K562 (cell line): Measurements from ENCODE around the gene CLSTN1. TPM values are rescaled to one million over a fixed set of nuclear protein-coding genes. Genes with fewer than 3 reads are reported as not detected.

ENCODE experiments used
- ATF1 ChIP-seq, 2 experiments: fragments of 450-650 bp in 1 of 2; IDR thresholded peaks; 2 replicates each; pipeline ENCODE4 v1.6.1; 2016; ENCODE audit warnings: missing compliant biosample characterization in 1 of 2, missing genetic modification characterization in 1 of 2
- BCOR ChIP-seq: fragments of 450-650 bp; IDR thresholded peaks from 2 replicates; pipeline ENCODE4 v1.6.1; 2016
- CHD1 ChIP-seq: fragments of 200-600 bp; sonication (generic); IDR thresholded peaks from one replicate; pipeline ENCODE4 v1.6.1; 2012; ENCODE audit warnings: mild to moderate bottlenecking, moderate library complexity, low read length, inconsistent platforms
- E2F4 ChIP-seq: sonication (generic); formaldehyde crosslinking; IDR thresholded peaks from 2 replicates; pipeline ENCODE4 v1.8.0; 2022; ENCODE audit warnings: mild to moderate bottlenecking, low read depth, missing genetic modification reagents
- HDAC8 ChIP-seq: fragments of 450-650 bp; IDR thresholded peaks from 2 replicates; pipeline ENCODE4 v1.6.1; 2016; ENCODE audit warnings: mild to moderate bottlenecking, missing genetic modification characterization, moderate library complexity, missing compliant biosample characterization
- ILK ChIP-seq: fragments of 450-650 bp; IDR thresholded peaks from 2 replicates; pipeline ENCODE4 v1.6.1; 2016; ENCODE audit warnings: missing genetic modification characterization, low read depth, mild to moderate bottlenecking, missing compliant biosample characterization, moderate library complexity, borderline replicate concordance
- NR1H2 ChIP-seq: sonication (generic); formaldehyde crosslinking; IDR thresholded peaks from 2 replicates; pipeline ENCODE4 v1.4.0; 2020; ENCODE audit warnings: mild to moderate bottlenecking, missing genetic modification reagents
- PHTF2 ChIP-seq: fragments of 250-450 bp; sonication (Bioruptor Pico); IDR thresholded peaks from 2 replicates; pipeline ENCODE4 v1.5.0; 2021; ENCODE audit warnings: mild to moderate bottlenecking
- RFX1 ChIP-seq: fragments of 450-650 bp; IDR thresholded peaks from 2 replicates; pipeline ENCODE4 v1.6.1; 2016; ENCODE audit warnings: mild to moderate bottlenecking, moderate library complexity
- SMARCC2 ChIP-seq: fragments of 450-650 bp; IDR thresholded peaks from 2 replicates; pipeline ENCODE4 v1.6.1; 2017; ENCODE audit warnings: antibody characterized with exemption, moderate library complexity, mild to moderate bottlenecking, low read depth
- SP1 ChIP-seq: sonication (generic); formaldehyde crosslinking; IDR thresholded peaks from 2 replicates; pipeline ENCODE4 v1.8.1; 2022; ENCODE audit warnings: mild to moderate bottlenecking, missing genetic modification reagents
- TCF3 ChIP-seq: sonication (generic); formaldehyde crosslinking; IDR thresholded peaks from 2 replicates; pipeline ENCODE4 v1.4.0; 2020; ENCODE audit warnings: mild to moderate bottlenecking, missing genetic modification reagents
- TOE1 ChIP-seq, 2 experiments: fragments of 450-650 bp in 1 of 2; sonication (generic) in 1 of 2; formaldehyde crosslinking in 1 of 2; IDR thresholded peaks; 2 replicates each; pipeline versions ENCODE4 v1.7.1 to v1.8.0; 2016 to 2022; ENCODE audit warnings: borderline replicate concordance in 2 of 2, mild to moderate bottlenecking in 2 of 2, antibody characterized with exemption in 1 of 2, inconsistent platforms in 1 of 2, low read depth in 1 of 2, missing genetic modification reagents in 1 of 2, moderate library complexity in 1 of 2
- polyA plus RNA-seq, 8 experiments: library from polyadenylated mRNA; depleted of rRNA in 4 of 8; stranded (reverse) in 5 of 8; unstranded in 3 of 8; fragments of >200 nt; fragmentation: Nextera tagmentation in 2 of 8; fragmentation: Illumina TruSeq in 1 of 8; extraction: Ambion mirVana in 2 of 8; extraction: Trizol in 1 of 8; gene quantifications; 2 replicates each; pipeline versions ENCODE4 v1.2.1 to v1.2.3, GENCODE V29; 2011 to 2014; ENCODE audit warnings: inconsistent platforms in 1 of 8, missing spikeins in 1 of 8
- total RNA-seq, 7 experiments: library from RNA; depleted of rRNA in 6 of 7; stranded (reverse); fragments of >200 nt in 6 of 7; fragmentation: Illumina TruSeq in 2 of 7; extraction: Trizol in 2 of 7; gene quantifications; 2 replicates each; pipeline versions ENCODE4 v1.2.1 to v1.2.3, GENCODE V29; 2011 to 2021; ENCODE audit warnings: low replicate concordance in 1 of 7
- TF ChIP-seq, protein P1 (sequence below): fragments of 450-650 bp; formaldehyde crosslinking; IDR thresholded peaks from 2 replicates; pipeline ENCODE4 v1.4.0; 2022; ENCODE audit warnings: mild to moderate bottlenecking, moderate library complexity
- TF ChIP-seq, protein P2 (sequence below): fragments of 450-650 bp; formaldehyde crosslinking; conservative IDR thresholded peaks from 2 replicates; pipeline ENCODE4 v1.4.0; 2022; ENCODE audit warnings: mild to moderate bottlenecking, missing genetic modification characterization
- TF ChIP-seq, protein P3 (sequence below): fragments of 450-650 bp; formaldehyde crosslinking; IDR thresholded peaks from 2 replicates; pipeline ENCODE4 v1.4.0; 2022; ENCODE audit warnings: missing genetic modification characterization
- TF ChIP-seq, protein P4 (sequence below): fragments of 450-650 bp; formaldehyde crosslinking; IDR thresholded peaks from 2 replicates; pipeline ENCODE4 v1.4.0; 2020; ENCODE audit warnings: mild to moderate bottlenecking, moderate library complexity
- TF ChIP-seq, protein P5 (sequence below): sonication (generic); formaldehyde crosslinking; IDR thresholded peaks from 2 replicates; pipeline ENCODE4 v1.4.0; 2020; ENCODE audit warnings: mild to moderate bottlenecking, missing genetic modification reagents

CLSTN1 gene
- total and polyA plus RNA-seq, 9 of the 15 experiments (the other 6 are each of a cell fraction or from before 2014, with no cell fraction given) = 1.1 to 32.5 (median 13.3) TPM

- TF ChIP-seq TOE1 (IDR thresholded peaks at IDR 0.05; ENCODE audit: borderline replicate concordance) (no peak), TOE1 (CRISPR knock-in tag; IDR thresholded peaks at IDR 0.05; ENCODE audit: borderline replicate concordance, low read depth) (no peak), HDAC8 (tag) (no peak), RFX1 (no peak), BCOR (no peak), ILK (tag) (no peak), CHD1 (no peak), E2F4 (CRISPR knock-in tag) (no peak), TCF3 (CRISPR knock-in tag) (no peak), NR1H2 (CRISPR knock-in tag) (no peak), ATF1 (CRISPR knock-in tag; IDR thresholded peaks at IDR 0.05) (no peak), ATF1 (tag; IDR thresholded peaks at IDR 0.05) (0 out of 2 replicates have a peak, but pooled peaks have one; percentile 12), PHTF2 (CRISPR knock-in tag) (no peak), SP1 (CRISPR knock-in tag) (peak; percentile 22; the same call in 1 of the 2 replicates), SMARCC2 (no peak)
- TF ChIP-seq, protein P1, sequence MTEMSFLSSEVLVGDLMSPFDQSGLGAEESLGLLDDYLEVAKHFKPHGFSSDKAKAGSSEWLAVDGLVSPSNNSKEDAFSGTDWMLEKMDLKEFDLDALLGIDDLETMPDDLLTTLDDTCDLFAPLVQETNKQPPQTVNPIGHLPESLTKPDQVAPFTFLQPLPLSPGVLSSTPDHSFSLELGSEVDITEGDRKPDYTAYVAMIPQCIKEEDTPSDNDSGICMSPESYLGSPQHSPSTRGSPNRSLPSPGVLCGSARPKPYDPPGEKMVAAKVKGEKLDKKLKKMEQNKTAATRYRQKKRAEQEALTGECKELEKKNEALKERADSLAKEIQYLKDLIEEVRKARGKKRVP = no peak
- TF ChIP-seq, protein P2, sequence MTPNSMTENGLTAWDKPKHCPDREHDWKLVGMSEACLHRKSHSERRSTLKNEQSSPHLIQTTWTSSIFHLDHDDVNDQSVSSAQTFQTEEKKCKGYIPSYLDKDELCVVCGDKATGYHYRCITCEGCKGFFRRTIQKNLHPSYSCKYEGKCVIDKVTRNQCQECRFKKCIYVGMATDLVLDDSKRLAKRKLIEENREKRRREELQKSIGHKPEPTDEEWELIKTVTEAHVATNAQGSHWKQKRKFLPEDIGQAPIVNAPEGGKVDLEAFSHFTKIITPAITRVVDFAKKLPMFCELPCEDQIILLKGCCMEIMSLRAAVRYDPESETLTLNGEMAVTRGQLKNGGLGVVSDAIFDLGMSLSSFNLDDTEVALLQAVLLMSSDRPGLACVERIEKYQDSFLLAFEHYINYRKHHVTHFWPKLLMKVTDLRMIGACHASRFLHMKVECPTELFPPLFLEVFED = no peak
- TF ChIP-seq, protein P3, sequence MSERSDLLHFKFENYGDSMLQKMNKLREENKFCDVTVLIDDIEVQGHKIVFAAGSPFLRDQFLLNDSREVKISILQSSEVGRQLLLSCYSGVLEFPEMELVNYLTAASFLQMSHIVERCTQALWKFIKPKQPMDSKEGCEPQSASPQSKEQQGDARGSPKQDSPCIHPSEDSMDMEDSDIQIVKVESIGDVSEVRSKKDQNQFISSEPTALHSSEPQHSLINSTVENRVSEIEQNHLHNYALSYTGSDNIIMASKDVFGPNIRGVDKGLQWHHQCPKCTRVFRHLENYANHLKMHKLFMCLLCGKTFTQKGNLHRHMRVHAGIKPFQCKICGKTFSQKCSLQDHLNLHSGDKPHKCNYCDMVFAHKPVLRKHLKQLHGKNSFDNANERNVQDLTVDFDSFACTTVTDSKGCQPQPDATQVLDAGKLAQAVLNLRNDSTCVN (CRISPR knock-in tag) = no peak
- TF ChIP-seq, protein P4, sequence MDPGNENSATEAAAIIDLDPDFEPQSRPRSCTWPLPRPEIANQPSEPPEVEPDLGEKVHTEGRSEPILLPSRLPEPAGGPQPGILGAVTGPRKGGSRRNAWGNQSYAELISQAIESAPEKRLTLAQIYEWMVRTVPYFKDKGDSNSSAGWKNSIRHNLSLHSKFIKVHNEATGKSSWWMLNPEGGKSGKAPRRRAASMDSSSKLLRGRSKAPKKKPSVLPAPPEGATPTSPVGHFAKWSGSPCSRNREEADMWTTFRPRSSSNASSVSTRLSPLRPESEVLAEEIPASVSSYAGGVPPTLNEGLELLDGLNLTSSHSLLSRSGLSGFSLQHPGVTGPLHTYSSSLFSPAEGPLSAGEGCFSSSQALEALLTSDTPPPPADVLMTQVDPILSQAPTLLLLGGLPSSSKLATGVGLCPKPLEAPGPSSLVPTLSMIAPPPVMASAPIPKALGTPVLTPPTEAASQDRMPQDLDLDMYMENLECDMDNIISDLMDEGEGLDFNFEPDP (CRISPR knock-in tag) = no peak
- TF ChIP-seq, protein P5, sequence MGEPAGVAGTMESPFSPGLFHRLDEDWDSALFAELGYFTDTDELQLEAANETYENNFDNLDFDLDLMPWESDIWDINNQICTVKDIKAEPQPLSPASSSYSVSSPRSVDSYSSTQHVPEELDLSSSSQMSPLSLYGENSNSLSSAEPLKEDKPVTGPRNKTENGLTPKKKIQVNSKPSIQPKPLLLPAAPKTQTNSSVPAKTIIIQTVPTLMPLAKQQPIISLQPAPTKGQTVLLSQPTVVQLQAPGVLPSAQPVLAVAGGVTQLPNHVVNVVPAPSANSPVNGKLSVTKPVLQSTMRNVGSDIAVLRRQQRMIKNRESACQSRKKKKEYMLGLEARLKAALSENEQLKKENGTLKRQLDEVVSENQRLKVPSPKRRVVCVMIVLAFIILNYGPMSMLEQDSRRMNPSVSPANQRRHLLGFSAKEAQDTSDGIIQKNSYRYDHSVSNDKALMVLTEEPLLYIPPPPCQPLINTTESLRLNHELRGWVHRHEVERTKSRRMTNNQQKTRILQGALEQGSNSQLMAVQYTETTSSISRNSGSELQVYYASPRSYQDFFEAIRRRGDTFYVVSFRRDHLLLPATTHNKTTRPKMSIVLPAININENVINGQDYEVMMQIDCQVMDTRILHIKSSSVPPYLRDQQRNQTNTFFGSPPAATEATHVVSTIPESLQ = no peak
Measured at GRCh38 chr1:9823943-9824701, at the start of gene CLSTN1 (continued).
